HepG2 (cell line): ENCODE results near the gene MEIS3. TPM values are rescaled to one million over a fixed set of nuclear protein-coding genes. Genes with fewer than 3 reads are reported as not detected.

Experiments
- ATF1 ChIP-seq: IDR thresholded peaks from 2 replicates; pipeline ENCODE4 v1.6.1; 2016; ENCODE audit warnings: mild to moderate bottlenecking, control low read depth
- CENPT ChIP-seq: sonication (generic); formaldehyde crosslinking; IDR thresholded peaks from 2 replicates; pipeline ENCODE4 v1.8.0; 2022; ENCODE audit warnings: low read depth, mild to moderate bottlenecking, moderate library complexity, missing genetic modification reagents
- DPF2 ChIP-seq: sonication (generic); formaldehyde crosslinking; IDR thresholded peaks from 2 replicates; pipeline ENCODE4 v1.4.0; 2020; ENCODE audit warnings: mild to moderate bottlenecking, low read depth, missing genetic modification reagents, borderline replicate concordance
- MAZ ChIP-seq, 2 experiments: sonication (generic) in 1 of 2; formaldehyde crosslinking in 1 of 2; IDR thresholded peaks; 2 replicates each; pipeline versions ENCODE4 v1.5.0 to v1.6.1; 2012 to 2020; ENCODE audit warnings: low read depth in 2 of 2, mild to moderate bottlenecking in 2 of 2, borderline replicate concordance in 1 of 2, improper control_type of control experiment in 1 of 2, low read length in 1 of 2, missing genetic modification reagents in 1 of 2, moderate library complexity in 1 of 2
- PITX1 ChIP-seq: sonication (generic); formaldehyde crosslinking; IDR thresholded peaks from 2 replicates; pipeline ENCODE4 v1.5.1; 2020; ENCODE audit warnings: mild to moderate bottlenecking, missing genetic modification reagents
- POLR2A ChIP-seq, 2 experiments: IDR thresholded peaks; 2 replicates each; pipeline ENCODE4 v1.6.1; 2011; ENCODE audit warnings: low read depth in 2 of 2, low read length in 2 of 2, mild to moderate bottlenecking in 1 of 2, moderate library complexity in 1 of 2; ENCODE audit not compliant: insufficient read depth in 1 of 2
- SIX4 ChIP-seq: sonication (generic); formaldehyde crosslinking; IDR thresholded peaks from 2 replicates; pipeline ENCODE4 v1.4.0; 2020; ENCODE audit warnings: missing genetic modification reagents
- ZBTB20 ChIP-seq: sonication (generic); formaldehyde crosslinking; IDR thresholded peaks from 2 replicates; pipeline ENCODE4 v1.8.1; 2023; ENCODE audit warnings: missing genetic modification reagents, low read depth, mild to moderate bottlenecking, borderline replicate concordance
- ZMAT3 ChIP-seq: sonication (generic); formaldehyde crosslinking; conservative IDR thresholded peaks from 2 replicates; pipeline ENCODE4 v1.7.0; 2021; ENCODE audit warnings: missing genetic modification reagents
- ZNF333 ChIP-seq: sonication (generic); formaldehyde crosslinking; IDR thresholded peaks from 2 replicates; pipeline ENCODE4 v1.4.0; 2020; ENCODE audit warnings: mild to moderate bottlenecking, missing genetic modification reagents, borderline replicate concordance
- ZNF607 ChIP-seq: sonication (generic); formaldehyde crosslinking; IDR thresholded peaks from 2 replicates; pipeline ENCODE4 v1.5.1; 2020; ENCODE audit warnings: missing genetic modification reagents, mild to moderate bottlenecking, borderline replicate concordance
- ZNF644 ChIP-seq: IDR thresholded peaks from 2 replicates; pipeline ENCODE4 v1.6.1; 2016; ENCODE audit warnings: low read depth
- ZNF652 ChIP-seq: IDR thresholded peaks from 2 replicates; pipeline ENCODE4 v1.6.1; 2016; ENCODE audit warnings: low read depth, borderline replicate concordance
- polyA plus RNA-seq, 8 experiments: library from polyadenylated mRNA; depleted of rRNA in 3 of 8; stranded (reverse) in 7 of 8; unstranded in 1 of 8; fragments of >200 nt; fragmentation: Illumina TruSeq in 4 of 8; extraction: Trizol in 4 of 8; gene quantifications; 2 replicates each; pipeline versions ENCODE4 v1.2.1 to v1.2.3, GENCODE V29; 2011 to 2016; ENCODE audit warnings: low read depth in 4 of 8, missing spikeins in 1 of 8, mixed read lengths in 1 of 8; ENCODE audit not compliant: insufficient read depth in 1 of 8
- total RNA-seq, 5 experiments: library from RNA; depleted of rRNA; stranded (reverse); fragments of >200 nt; fragmentation: Illumina TruSeq; extraction: Trizol; gene quantifications; 2 replicates each; pipeline ENCODE4 v1.2.3, GENCODE V29; 2016; ENCODE audit warnings: low read depth in 1 of 5
- TF ChIP-seq, protein P1 (sequence below): sonication (generic); formaldehyde crosslinking; IDR thresholded peaks from 2 replicates; pipeline ENCODE4 v1.8.0; 2022; ENCODE audit warnings: mild to moderate bottlenecking, missing genetic modification reagents; ENCODE audit not compliant: insufficient replicate concordance
- TF ChIP-seq, protein P2 (sequence below), 2 experiments: sonication (generic) in 1 of 2; formaldehyde crosslinking in 1 of 2; IDR thresholded peaks; 2 replicates each; pipeline versions ENCODE4 v1.5.1 to v1.6.1; 2011 to 2020; ENCODE audit warnings: borderline replicate concordance in 1 of 2, low read depth in 1 of 2, low read length in 1 of 2, mild to moderate bottlenecking in 1 of 2, missing genetic modification reagents in 1 of 2, moderate library complexity in 1 of 2
- TF ChIP-seq, protein P3 (sequence below): sonication (generic); formaldehyde crosslinking; IDR thresholded peaks from 2 replicates; pipeline ENCODE4 v1.9.0; 2021; ENCODE audit warnings: missing genetic modification reagents, borderline replicate concordance
- TF ChIP-seq, protein P4 (sequence below): IDR thresholded peaks from 2 replicates; pipeline ENCODE4 v1.6.1; 2012; ENCODE audit warnings: low read length, improper control_type of control experiment
- TF ChIP-seq, protein P5 (sequence below): sonication (generic); formaldehyde crosslinking; IDR thresholded peaks from 2 replicates; pipeline ENCODE4 v1.5.0; 2020; ENCODE audit warnings: missing genetic modification reagents, mild to moderate bottlenecking, borderline replicate concordance

MEIS3 gene
- total and polyA plus RNA-seq, 2 of the 13 experiments (the other 11 are each of a cell fraction or from before 2014, with no cell fraction given): 0.09 to 0.70 TPM

DNA sequence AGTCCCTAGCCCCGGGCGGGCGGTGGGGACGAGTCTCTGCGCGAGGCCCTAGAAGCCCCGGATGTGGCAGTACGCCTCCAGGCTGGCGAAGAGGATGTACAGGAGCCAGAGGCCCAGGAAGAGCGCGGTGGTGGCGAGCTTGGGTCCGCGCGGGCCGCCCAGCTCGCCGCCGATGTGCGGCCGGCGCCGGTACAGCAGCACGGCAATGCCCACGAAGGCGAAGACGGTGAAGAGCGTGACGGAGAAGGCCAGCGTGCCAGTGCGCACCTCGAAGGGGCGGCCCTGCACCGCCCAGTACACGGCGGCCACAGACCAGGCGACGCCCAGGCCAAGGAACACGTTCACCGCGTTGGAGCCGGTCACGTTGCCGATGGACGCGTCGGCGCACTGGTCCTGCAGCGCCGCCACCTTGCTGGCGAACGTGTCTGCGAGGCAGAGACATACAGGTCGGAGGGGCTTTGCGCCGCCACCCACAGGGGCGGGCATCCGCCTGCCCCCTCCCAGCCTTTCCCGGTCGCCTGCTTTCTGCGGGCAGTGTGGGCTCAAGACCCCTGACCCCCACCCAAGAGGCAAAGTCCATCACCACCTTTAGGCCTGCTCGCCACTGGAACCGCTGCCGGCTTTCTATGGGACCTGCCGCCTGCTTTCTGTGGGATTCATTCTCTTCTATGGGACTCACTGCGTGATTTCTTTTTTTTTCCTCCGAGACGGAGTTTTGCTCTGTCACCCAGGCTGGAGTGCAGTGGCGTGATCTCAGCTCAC is 10.9 kb upstream of the MEIS3 start (continued):
- TF ChIP-seq, protein P1, sequence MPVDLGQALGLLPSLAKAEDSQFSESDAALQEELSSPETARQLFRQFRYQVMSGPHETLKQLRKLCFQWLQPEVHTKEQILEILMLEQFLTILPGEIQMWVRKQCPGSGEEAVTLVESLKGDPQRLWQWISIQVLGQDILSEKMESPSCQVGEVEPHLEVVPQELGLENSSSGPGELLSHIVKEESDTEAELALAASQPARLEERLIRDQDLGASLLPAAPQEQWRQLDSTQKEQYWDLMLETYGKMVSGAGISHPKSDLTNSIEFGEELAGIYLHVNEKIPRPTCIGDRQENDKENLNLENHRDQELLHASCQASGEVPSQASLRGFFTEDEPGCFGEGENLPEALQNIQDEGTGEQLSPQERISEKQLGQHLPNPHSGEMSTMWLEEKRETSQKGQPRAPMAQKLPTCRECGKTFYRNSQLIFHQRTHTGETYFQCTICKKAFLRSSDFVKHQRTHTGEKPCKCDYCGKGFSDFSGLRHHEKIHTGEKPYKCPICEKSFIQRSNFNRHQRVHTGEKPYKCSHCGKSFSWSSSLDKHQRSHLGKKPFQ: peak; percentile 49
- no peak for TF ChIP-seq POLR2A (IDR thresholded peaks at IDR 0.05; ENCODE audit: insufficient read depth in 1 of 2, low read depth in 2 of 2, low read length in 2 of 2)
- no peak; the same call in 1 of the 2 replicates for TF ChIP-seq ZBTB20 (CRISPR knock-in tag)
- no peak for TF ChIP-seq MAZ (IDR thresholded peaks at IDR 0.05; ENCODE audit: borderline replicate concordance, low read depth, low read length)
- peak; percentile 69; the same call in 1 of the 2 replicates for TF ChIP-seq MAZ (CRISPR knock-in tag; IDR thresholded peaks at IDR 0.05; ENCODE audit: low read depth)
- no peak for TF ChIP-seq DPF2 (CRISPR knock-in tag)
- 0 out of 2 replicates have a peak, but pooled peaks have one; percentile 38 for TF ChIP-seq PITX1 (CRISPR knock-in tag)
- TF ChIP-seq, protein P2, sequence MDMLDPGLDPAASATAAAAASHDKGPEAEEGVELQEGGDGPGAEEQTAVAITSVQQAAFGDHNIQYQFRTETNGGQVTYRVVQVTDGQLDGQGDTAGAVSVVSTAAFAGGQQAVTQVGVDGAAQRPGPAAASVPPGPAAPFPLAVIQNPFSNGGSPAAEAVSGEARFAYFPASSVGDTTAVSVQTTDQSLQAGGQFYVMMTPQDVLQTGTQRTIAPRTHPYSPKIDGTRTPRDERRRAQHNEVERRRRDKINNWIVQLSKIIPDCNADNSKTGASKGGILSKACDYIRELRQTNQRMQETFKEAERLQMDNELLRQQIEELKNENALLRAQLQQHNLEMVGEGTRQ (IDR thresholded peaks at IDR 0.05; ENCODE audit: low read depth, low read length): no peak
- TF ChIP-seq, protein P2 (CRISPR knock-in tag; IDR thresholded peaks at IDR 0.05; ENCODE audit: borderline replicate concordance): no peak
- TF ChIP-seq ZNF652 (CRISPR knock-in tag): no peak
- no peak for TF ChIP-seq SIX4
- TF ChIP-seq ZMAT3 (CRISPR knock-in tag): peak; percentile 91
- peak; percentile 87; the same call in 1 of the 2 replicates for TF ChIP-seq CENPT (CRISPR knock-in tag)
- no peak for TF ChIP-seq ATF1
- TF ChIP-seq, protein P3, sequence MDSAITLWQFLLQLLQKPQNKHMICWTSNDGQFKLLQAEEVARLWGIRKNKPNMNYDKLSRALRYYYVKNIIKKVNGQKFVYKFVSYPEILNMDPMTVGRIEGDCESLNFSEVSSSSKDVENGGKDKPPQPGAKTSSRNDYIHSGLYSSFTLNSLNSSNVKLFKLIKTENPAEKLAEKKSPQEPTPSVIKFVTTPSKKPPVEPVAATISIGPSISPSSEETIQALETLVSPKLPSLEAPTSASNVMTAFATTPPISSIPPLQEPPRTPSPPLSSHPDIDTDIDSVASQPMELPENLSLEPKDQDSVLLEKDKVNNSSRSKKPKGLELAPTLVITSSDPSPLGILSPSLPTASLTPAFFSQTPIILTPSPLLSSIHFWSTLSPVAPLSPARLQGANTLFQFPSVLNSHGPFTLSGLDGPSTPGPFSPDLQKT: no peak
- no peak for TF ChIP-seq ZNF644 (CRISPR knock-in tag)
- peak; percentile 76; the same call in 1 of the 2 replicates for TF ChIP-seq ZNF333 (CRISPR knock-in tag)
- TF ChIP-seq, protein P4, sequence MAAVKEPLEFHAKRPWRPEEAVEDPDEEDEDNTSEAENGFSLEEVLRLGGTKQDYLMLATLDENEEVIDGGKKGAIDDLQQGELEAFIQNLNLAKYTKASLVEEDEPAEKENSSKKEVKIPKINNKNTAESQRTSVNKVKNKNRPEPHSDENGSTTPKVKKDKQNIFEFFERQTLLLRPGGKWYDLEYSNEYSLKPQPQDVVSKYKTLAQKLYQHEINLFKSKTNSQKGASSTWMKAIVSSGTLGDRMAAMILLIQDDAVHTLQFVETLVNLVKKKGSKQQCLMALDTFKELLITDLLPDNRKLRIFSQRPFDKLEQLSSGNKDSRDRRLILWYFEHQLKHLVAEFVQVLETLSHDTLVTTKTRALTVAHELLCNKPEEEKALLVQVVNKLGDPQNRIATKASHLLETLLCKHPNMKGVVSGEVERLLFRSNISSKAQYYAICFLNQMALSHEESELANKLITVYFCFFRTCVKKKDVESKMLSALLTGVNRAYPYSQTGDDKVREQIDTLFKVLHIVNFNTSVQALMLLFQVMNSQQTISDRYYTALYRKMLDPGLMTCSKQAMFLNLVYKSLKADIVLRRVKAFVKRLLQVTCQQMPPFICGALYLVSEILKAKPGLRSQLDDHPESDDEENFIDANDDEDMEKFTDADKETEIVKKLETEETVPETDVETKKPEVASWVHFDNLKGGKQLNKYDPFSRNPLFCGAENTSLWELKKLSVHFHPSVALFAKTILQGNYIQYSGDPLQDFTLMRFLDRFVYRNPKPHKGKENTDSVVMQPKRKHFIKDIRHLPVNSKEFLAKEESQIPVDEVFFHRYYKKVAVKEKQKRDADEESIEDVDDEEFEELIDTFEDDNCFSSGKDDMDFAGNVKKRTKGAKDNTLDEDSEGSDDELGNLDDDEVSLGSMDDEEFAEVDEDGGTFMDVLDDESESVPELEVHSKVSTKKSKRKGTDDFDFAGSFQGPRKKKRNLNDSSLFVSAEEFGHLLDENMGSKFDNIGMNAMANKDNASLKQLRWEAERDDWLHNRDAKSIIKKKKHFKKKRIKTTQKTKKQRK: no peak
- 0 out of 2 replicates have a peak, but pooled peaks have one; percentile 81 for TF ChIP-seq ZNF607 (CRISPR knock-in tag)
- TF ChIP-seq, protein P5, sequence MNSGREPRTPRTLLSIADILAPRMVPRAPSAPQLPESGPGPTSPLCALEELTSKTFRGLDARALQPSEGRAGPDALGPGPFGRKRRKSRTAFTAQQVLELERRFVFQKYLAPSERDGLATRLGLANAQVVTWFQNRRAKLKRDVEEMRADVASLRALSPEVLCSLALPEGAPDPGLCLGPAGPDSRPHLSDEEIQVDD (CRISPR knock-in tag): peak; percentile 85; the same call in 1 of the 2 replicates
